K562 (cell line): ENCODE results near the gene GMEB2. TPM values are rescaled to one million over a fixed set of nuclear protein-coding genes. Genes with fewer than 3 reads are reported as not detected.

Experiments used
- FOSL1 ChIP-seq: fragments of 200-800 bp; sonication (Bioruptor generic); conservative IDR thresholded peaks from 2 replicates; pipeline ENCODE4 v1.6.1; 2016; ENCODE audit warnings: missing genetic modification characterization, missing compliant biosample characterization
- FOXA3 ChIP-seq, 2 experiments: fragments of 450-650 bp in 1 of 2; sonication (generic) in 1 of 2; formaldehyde crosslinking; IDR thresholded peaks in 1 of 2; conservative IDR thresholded peaks in 1 of 2; 2 replicates each; pipeline versions ENCODE4 v1.4.0 to v1.8.0; 2020 to 2022; ENCODE audit warnings: mild to moderate bottlenecking in 2 of 2, missing genetic modification reagents in 1 of 2
- HINFP ChIP-seq: fragments of 450-650 bp; conservative IDR thresholded peaks from 2 replicates; pipeline ENCODE4 v1.6.1; 2016; ENCODE audit warnings: missing genetic modification characterization, low read depth, mild to moderate bottlenecking, control low read depth, missing compliant biosample characterization
- NCOA4 ChIP-seq: fragments of 450-650 bp; IDR thresholded peaks from 2 replicates; pipeline ENCODE4 v1.6.1; 2018; ENCODE audit warnings: mild to moderate bottlenecking; ENCODE audit not compliant: partially characterized antibody
- POLR2AphosphoS5 ChIP-seq: IDR thresholded peaks from 2 replicates; pipeline ENCODE4 v1.6.1; 2011; ENCODE audit warnings: mild to moderate bottlenecking, low read depth, low read length, moderate library complexity; ENCODE audit not compliant: control insufficient read depth, insufficient read depth
- RREB1 ChIP-seq: fragments of 250-450 bp; sonication (Bioruptor Pico); IDR thresholded peaks from 2 replicates; pipeline ENCODE4 v1.4.0; 2020
- TEAD2 ChIP-seq: fragments of 450-650 bp; IDR thresholded peaks from 2 replicates; pipeline ENCODE4 v1.6.1; 2016; ENCODE audit warnings: missing genetic modification characterization, control low read depth, missing compliant biosample characterization
- THAP12 ChIP-seq: fragments of 250-450 bp; sonication (Bioruptor Pico); IDR thresholded peaks from 2 replicates; pipeline ENCODE4 v1.9.0; 2021; ENCODE audit warnings: mild to moderate bottlenecking, inconsistent platforms
- THRB ChIP-seq: fragments of 450-650 bp; formaldehyde crosslinking; conservative IDR thresholded peaks from 2 replicates; pipeline ENCODE4 v1.4.0; 2022; ENCODE audit warnings: mild to moderate bottlenecking, missing genetic modification characterization
- ZNF23 ChIP-seq: fragments of 250-450 bp; sonication (Bioruptor Pico); IDR thresholded peaks from 2 replicates; pipeline ENCODE4 v1.4.0; 2020; ENCODE audit warnings: mild to moderate bottlenecking
- ZNF431 ChIP-seq: sonication (generic); formaldehyde crosslinking; IDR thresholded peaks from 2 replicates; pipeline ENCODE4 v1.8.0; 2022; ENCODE audit warnings: mild to moderate bottlenecking, missing genetic modification reagents
- ZNF586 ChIP-seq: fragments of 450-650 bp; formaldehyde crosslinking; conservative IDR thresholded peaks from 2 replicates; pipeline ENCODE4 v1.4.0; 2020; ENCODE audit warnings: mild to moderate bottlenecking, moderate library complexity
- polyA plus RNA-seq, 8 experiments: library from polyadenylated mRNA; depleted of rRNA in 4 of 8; stranded (reverse) in 5 of 8; unstranded in 3 of 8; fragments of >200 nt; fragmentation: Nextera tagmentation in 2 of 8; fragmentation: Illumina TruSeq in 1 of 8; extraction: Ambion mirVana in 2 of 8; extraction: Trizol in 1 of 8; gene quantifications; 2 replicates each; pipeline versions ENCODE4 v1.2.1 to v1.2.3, GENCODE V29; 2011 to 2014; ENCODE audit warnings: inconsistent platforms in 1 of 8, missing spikeins in 1 of 8
- total RNA-seq, 7 experiments: library from RNA; depleted of rRNA in 6 of 7; stranded (reverse); fragments of >200 nt in 6 of 7; fragmentation: Illumina TruSeq in 2 of 7; extraction: Trizol in 2 of 7; gene quantifications; 2 replicates each; pipeline versions ENCODE4 v1.2.1 to v1.2.3, GENCODE V29; 2011 to 2021; ENCODE audit warnings: low replicate concordance in 1 of 7

GMEB2 gene
- total and polyA plus RNA-seq, 9 of the 15 experiments (the other 6 are each of a cell fraction or from before 2014, with no cell fraction given) = 0.03 to 13.9 (median 6.3) TPM

GRCh38 chr20:63552481-63553249 is 74.2 kb downstream of the GMEB2 start (continued):
- no peak for TF ChIP-seq POLR2AphosphoS5
- no peak for TF ChIP-seq ZNF586
- no peak for TF ChIP-seq HINFP (tag)
- TF ChIP-seq THAP12 (CRISPR knock-in tag) = 0 out of 2 replicates have a peak, but pooled peaks have one; percentile 53
- no peak for TF ChIP-seq RREB1 (CRISPR knock-in tag)
- no peak for TF ChIP-seq FOXA3 (CRISPR knock-in tag; conservative IDR thresholded peaks at IDR 0.05 in 1 of 2, IDR thresholded peaks at IDR 0.05 in 1 of 2)
- no peak for TF ChIP-seq ZNF431 (CRISPR knock-in tag)
- no peak for TF ChIP-seq FOSL1 (tag)
- no peak for TF ChIP-seq ZNF23 (CRISPR knock-in tag)
- no peak for TF ChIP-seq NCOA4
- TF ChIP-seq TEAD2 = no peak
- TF ChIP-seq THRB (CRISPR knock-in tag) = 0 out of 2 replicates have a peak, but pooled peaks have one; percentile 35
